ENCODE results near the gene LCE6A. TPM values are rescaled to one million over a fixed set of nuclear protein-coding genes. Genes with fewer than 3 reads are reported as not detected.

Gene LCE6A, protein sequence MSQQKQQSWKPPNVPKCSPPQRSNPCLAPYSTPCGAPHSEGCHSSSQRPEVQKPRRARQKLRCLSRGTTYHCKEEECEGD
- not detected for total RNA-seq

DNA sequence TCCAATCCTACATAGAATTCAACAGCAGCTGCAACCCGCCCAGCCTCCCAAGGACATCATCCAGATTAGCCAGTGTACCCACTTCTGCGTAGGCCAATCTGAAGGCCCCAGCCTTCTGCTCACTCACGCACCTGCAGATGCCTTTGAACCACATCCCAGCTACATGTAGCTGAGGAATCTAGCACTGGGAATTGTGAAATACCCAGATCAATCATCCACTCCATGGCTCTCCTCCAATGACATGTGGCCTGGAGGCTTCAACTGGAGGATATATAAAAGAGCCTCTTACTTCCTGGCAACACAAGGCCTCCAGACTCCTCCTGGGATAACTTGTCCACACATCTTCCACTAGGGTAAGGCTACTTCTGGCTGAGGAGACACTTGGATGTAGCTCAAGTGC is at the start of gene LCE6A:
Gene LCE6A (plus strand): TSS at position 301 of the 400 bp plus-strand sequence. CDS start 665 bp downstream, outside the sequence.
- H3K4me3 ChIP-seq (ENCODE audit: low read length in 3 of 3) = no peak within 1 kb of the TSS
- H3K9ac ChIP-seq (ENCODE audit: low read depth in 1 of 3, low read length in 3 of 3) = no peak within 1 kb of the TSS
- no peaks in the 10 kb centered on the region for H3K4me1 ChIP-seq (ENCODE audit: control insufficient read depth in 3 of 3, insufficient read depth in 3 of 3, low read length in 3 of 3)
- no peaks in the 10 kb centered on the region for H3K36me3 ChIP-seq (ENCODE audit: control insufficient read depth in 3 of 3, insufficient read depth in 3 of 3, low read length in 3 of 3)
- H3K27ac ChIP-seq (ENCODE audit: low read depth, low read length) = no peak within 1 kb of the TSS
- no peaks in the 10 kb centered on the region for H3K9me3 ChIP-seq (ENCODE audit: control insufficient read depth in 3 of 3, low read length in 3 of 3)
- no peaks in the 10 kb centered on the region for H3K27me3 ChIP-seq (ENCODE audit: control insufficient read depth in 3 of 3, insufficient read depth in 3 of 3, low read length in 3 of 3)

DNA sequence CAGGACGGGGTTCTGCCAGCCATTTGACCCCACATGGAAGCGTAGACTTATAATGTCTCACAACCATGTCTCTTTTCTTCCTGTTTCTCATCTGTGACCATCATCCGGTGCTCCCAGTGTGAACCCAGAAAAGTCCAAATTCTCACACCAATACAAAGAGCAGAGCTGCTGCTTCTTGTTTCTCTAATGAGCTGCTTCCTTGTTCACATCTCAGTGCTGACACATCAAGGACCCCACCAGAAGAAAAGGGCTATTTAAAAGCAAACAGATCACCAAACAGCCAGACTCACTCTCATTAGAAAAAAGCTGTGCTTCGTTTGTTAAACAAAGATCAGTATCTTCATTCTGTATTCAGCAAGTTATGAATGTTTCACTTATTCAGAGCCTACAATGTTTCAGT is 47.0 kb upstream of the LCE6A start:
- Histone ChIP-seq H3K36me3 (ENCODE audit: control insufficient read depth in 3 of 3, insufficient read depth in 3 of 3, low read length in 3 of 3) (no peaks in the 10 kb centered on the region), H3K27ac (ENCODE audit: low read depth, low read length) (no peak overlapping the region), H3K9me3 (ENCODE audit: control insufficient read depth in 3 of 3, low read length in 3 of 3) (no peaks in the 10 kb centered on the region), H3K27me3 (ENCODE audit: control insufficient read depth in 3 of 3, insufficient read depth in 3 of 3, low read length in 3 of 3) (no peaks in the 10 kb centered on the region), H3K4me3 (ENCODE audit: low read length in 3 of 3) (no peak overlapping the region), H3K4me1 (ENCODE audit: control insufficient read depth in 3 of 3, insufficient read depth in 3 of 3, low read length in 3 of 3) (no peaks in the 10 kb centered on the region), H3K9ac (ENCODE audit: low read depth in 1 of 3, low read length in 3 of 3) (no peak overlapping the region)

- Histone ChIP-seq H3K36me3 (ENCODE audit: control insufficient read depth in 3 of 3, insufficient read depth in 3 of 3, low read length in 3 of 3) (no peaks in the 10 kb centered on the region), H3K9me3 (ENCODE audit: control insufficient read depth in 3 of 3, low read length in 3 of 3) (no peaks in the 10 kb centered on the region), H3K27me3 (ENCODE audit: control insufficient read depth in 3 of 3, insufficient read depth in 3 of 3, low read length in 3 of 3) (no peaks in the 10 kb centered on the region), H3K4me1 (ENCODE audit: control insufficient read depth in 3 of 3, insufficient read depth in 3 of 3, low read length in 3 of 3) (no peaks in the 10 kb centered on the region), H3K4me3 (ENCODE audit: low read length in 3 of 3) (no peak within 1 kb of the TSS), H3K9ac (ENCODE audit: low read depth in 1 of 3, low read length in 3 of 3) (no peak within 1 kb of the TSS), H3K27ac (ENCODE audit: low read depth, low read length) (no peak within 1 kb of the TSS)
Measured at GRCh38 chr1:152796421-152796820, 46.2 kb upstream of the LCE6A start, which contains the start of gene LCE1D. Gene LCE1D (plus strand): TSS chr1:152796721. CDS start chr1:152797795, 1,074 bp downstream.

GRCh38 chr1:152801333-152801732 is 41.3 kb upstream of the LCE6A start:
- Histone ChIP-seq H3K27ac (ENCODE audit: low read depth, low read length) (no peak overlapping the region), H3K9ac (ENCODE audit: low read depth in 1 of 3, low read length in 3 of 3) (no peak overlapping the region), H3K4me3 (ENCODE audit: low read length in 3 of 3) (no peak overlapping the region), H3K36me3 (ENCODE audit: control insufficient read depth in 3 of 3, insufficient read depth in 3 of 3, low read length in 3 of 3) (no peaks in the 10 kb centered on the region), H3K4me1 (ENCODE audit: control insufficient read depth in 3 of 3, insufficient read depth in 3 of 3, low read length in 3 of 3) (no peaks in the 10 kb centered on the region), H3K9me3 (ENCODE audit: control insufficient read depth in 3 of 3, low read length in 3 of 3) (no peaks in the 10 kb centered on the region), H3K27me3 (ENCODE audit: control insufficient read depth in 3 of 3, insufficient read depth in 3 of 3, low read length in 3 of 3) (no peaks in the 10 kb centered on the region)

DNA sequence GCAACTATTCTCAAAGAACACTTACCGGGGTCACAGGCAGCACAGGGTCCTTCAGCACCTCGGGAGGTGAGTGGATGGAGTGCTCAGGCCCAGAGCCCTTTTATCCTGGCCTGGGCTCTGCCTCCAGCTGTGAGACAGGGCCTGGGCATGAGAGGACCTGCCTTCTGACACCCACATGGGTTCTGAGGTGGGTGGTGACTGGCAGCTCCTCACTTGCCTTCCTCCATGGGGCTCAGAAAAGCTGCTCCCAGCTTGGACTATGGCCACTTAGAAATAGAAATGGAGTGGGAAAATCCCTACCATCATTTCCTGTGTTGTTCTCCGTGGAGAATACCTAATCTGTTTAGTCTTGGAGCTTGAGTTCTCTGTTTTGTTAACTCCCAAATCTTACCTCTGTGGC is 36.1 kb upstream of the LCE6A start, which contains the start of gene LCE1C:
Gene LCE1C (minus strand): TSS at position 76 of the 400 bp plus-strand sequence. CDS start 1,173 bp downstream, outside the sequence.
- H3K4me1 ChIP-seq (ENCODE audit: control insufficient read depth in 3 of 3, insufficient read depth in 3 of 3, low read length in 3 of 3) = no peaks in the 10 kb centered on the region
- no peak within 1 kb of the TSS for H3K27ac ChIP-seq (ENCODE audit: low read depth, low read length)
- H3K9me3 ChIP-seq (ENCODE audit: control insufficient read depth in 3 of 3, low read length in 3 of 3) = no peaks in the 10 kb centered on the region
- no peak within 1 kb of the TSS for H3K4me3 ChIP-seq (ENCODE audit: low read length in 3 of 3)
- H3K27me3 ChIP-seq (ENCODE audit: control insufficient read depth in 3 of 3, insufficient read depth in 3 of 3, low read length in 3 of 3) = peaks cover 0 to 2% (median 0%) of the 10 kb centered on the region in 3 donors
- no peaks in the 10 kb centered on the region for H3K36me3 ChIP-seq (ENCODE audit: control insufficient read depth in 3 of 3, insufficient read depth in 3 of 3, low read length in 3 of 3)
- H3K9ac ChIP-seq (ENCODE audit: low read depth in 1 of 3, low read length in 3 of 3) = no peak within 1 kb of the TSS

DNA sequence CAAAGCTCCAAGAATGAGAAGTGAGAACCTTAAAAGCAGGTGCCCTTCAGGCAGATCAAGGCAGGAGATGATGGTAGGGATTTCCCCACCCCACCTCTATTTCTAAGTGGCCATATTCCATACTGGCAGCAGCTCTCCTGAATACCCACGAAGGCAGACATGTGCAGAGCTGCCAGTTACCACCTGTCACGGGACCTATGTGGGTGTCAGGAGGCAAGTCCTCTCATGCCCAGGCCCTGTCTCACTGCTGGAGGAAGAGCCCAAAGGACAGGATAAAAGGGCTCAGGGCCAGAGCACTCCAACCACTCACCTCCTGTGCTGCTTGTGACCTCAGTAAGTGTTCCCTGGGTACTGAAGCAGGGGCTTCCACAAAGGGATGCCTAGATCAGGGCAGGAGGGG is 31.6 kb upstream of the LCE6A start:
- H3K4me1 ChIP-seq (ENCODE audit: control insufficient read depth in 3 of 3, insufficient read depth in 3 of 3, low read length in 3 of 3) = no peaks in the 10 kb centered on the region
- H3K27me3 ChIP-seq (ENCODE audit: control insufficient read depth in 3 of 3, insufficient read depth in 3 of 3, low read length in 3 of 3) = peaks cover 0 to 2% (median 0%) of the 10 kb centered on the region in 3 donors
- H3K9me3 ChIP-seq (ENCODE audit: control insufficient read depth in 3 of 3, low read length in 3 of 3) = no peaks in the 10 kb centered on the region
- no peak overlapping the region for H3K4me3 ChIP-seq (ENCODE audit: low read length in 3 of 3)
- no peak overlapping the region for H3K27ac ChIP-seq (ENCODE audit: low read depth, low read length)
- no peaks in the 10 kb centered on the region for H3K36me3 ChIP-seq (ENCODE audit: control insufficient read depth in 3 of 3, insufficient read depth in 3 of 3, low read length in 3 of 3)
- H3K9ac ChIP-seq (ENCODE audit: low read depth in 1 of 3, low read length in 3 of 3) = no peak overlapping the region

DNA sequence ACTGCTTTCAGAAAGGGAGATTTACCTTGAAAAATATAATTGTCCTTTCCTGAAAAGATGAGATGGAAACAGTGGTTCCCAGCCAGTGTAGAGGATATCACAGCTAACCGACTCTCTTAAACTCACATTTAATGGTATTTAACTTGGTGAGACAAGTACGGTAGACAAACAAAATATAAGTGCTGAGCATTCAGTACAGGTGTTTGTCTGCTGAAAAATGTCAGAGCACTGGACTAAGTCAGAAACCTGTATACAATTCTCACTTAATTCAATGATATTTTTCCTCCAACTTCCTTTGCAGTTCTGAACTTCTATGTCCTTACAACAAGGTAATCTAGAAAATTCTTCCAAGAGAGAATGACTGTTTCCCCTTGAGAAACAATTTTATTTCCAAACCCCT is 31.0 kb upstream of the LCE6A start, which contains the start of gene LCE1B:
Gene LCE1B (plus strand): TSS at position 301 of the 400 bp plus-strand sequence. CDS start 476 bp downstream, outside the sequence.
- no peaks in the 10 kb centered on the region for H3K4me1 ChIP-seq (ENCODE audit: control insufficient read depth in 3 of 3, insufficient read depth in 3 of 3, low read length in 3 of 3)
- H3K36me3 ChIP-seq (ENCODE audit: control insufficient read depth in 3 of 3, insufficient read depth in 3 of 3, low read length in 3 of 3) = no peaks in the 10 kb centered on the region
- no peaks in the 10 kb centered on the region for H3K9me3 ChIP-seq (ENCODE audit: control insufficient read depth in 3 of 3, low read length in 3 of 3)
- no peak within 1 kb of the TSS for H3K27ac ChIP-seq (ENCODE audit: low read depth, low read length)
- H3K9ac ChIP-seq (ENCODE audit: low read depth in 1 of 3, low read length in 3 of 3) = no peak within 1 kb of the TSS
- peaks cover 0 to 2% (median 0%) of the 10 kb centered on the region in 3 donors for H3K27me3 ChIP-seq (ENCODE audit: control insufficient read depth in 3 of 3, insufficient read depth in 3 of 3, low read length in 3 of 3)
- H3K4me3 ChIP-seq (ENCODE audit: low read length in 3 of 3) = no peak within 1 kb of the TSS

DNA sequence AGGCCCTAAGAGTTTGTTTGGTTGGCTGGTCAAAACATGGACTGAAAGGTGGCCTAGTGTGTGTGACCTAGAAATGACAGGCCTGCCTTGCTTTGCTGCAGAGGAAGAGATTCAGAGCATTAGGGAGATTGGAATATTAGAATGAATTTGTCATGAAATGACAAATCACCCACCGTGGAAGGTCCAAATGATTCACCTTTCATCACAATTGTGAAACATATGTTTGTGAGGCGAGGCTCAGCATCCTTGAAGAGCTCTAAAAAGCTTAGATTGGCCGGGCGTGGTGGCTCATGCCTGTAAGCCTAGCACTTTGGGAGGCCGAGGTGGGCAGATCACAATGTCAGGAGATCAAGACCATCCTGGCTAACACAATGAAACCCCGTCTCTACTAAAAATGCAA is 25.3 kb upstream of the LCE6A start:
- no peaks in the 10 kb centered on the region for H3K9me3 ChIP-seq (ENCODE audit: control insufficient read depth in 3 of 3, low read length in 3 of 3)
- no peak overlapping the region for H3K27ac ChIP-seq (ENCODE audit: low read depth, low read length)
- no peak overlapping the region for H3K9ac ChIP-seq (ENCODE audit: low read depth in 1 of 3, low read length in 3 of 3)
- H3K4me3 ChIP-seq (ENCODE audit: low read length in 3 of 3) = no peak overlapping the region
- no peaks in the 10 kb centered on the region for H3K27me3 ChIP-seq (ENCODE audit: control insufficient read depth in 3 of 3, insufficient read depth in 3 of 3, low read length in 3 of 3)
- no peaks in the 10 kb centered on the region for H3K36me3 ChIP-seq (ENCODE audit: control insufficient read depth in 3 of 3, insufficient read depth in 3 of 3, low read length in 3 of 3)
- no peaks in the 10 kb centered on the region for H3K4me1 ChIP-seq (ENCODE audit: control insufficient read depth in 3 of 3, insufficient read depth in 3 of 3, low read length in 3 of 3)

GRCh38 chr1:152823294-152823693 is 19.4 kb upstream of the LCE6A start:
- no peak overlapping the region for H3K4me3 ChIP-seq (ENCODE audit: low read length in 3 of 3)
- H3K9ac ChIP-seq (ENCODE audit: low read depth in 1 of 3, low read length in 3 of 3) = no peak overlapping the region
- no peaks in the 10 kb centered on the region for H3K4me1 ChIP-seq (ENCODE audit: control insufficient read depth in 3 of 3, insufficient read depth in 3 of 3, low read length in 3 of 3)
- no peaks in the 10 kb centered on the region for H3K36me3 ChIP-seq (ENCODE audit: control insufficient read depth in 3 of 3, insufficient read depth in 3 of 3, low read length in 3 of 3)
- no peak overlapping the region for H3K27ac ChIP-seq (ENCODE audit: low read depth, low read length)
- peaks cover 0 to 3% (median 0%) of the 10 kb centered on the region in 3 donors for H3K27me3 ChIP-seq (ENCODE audit: control insufficient read depth in 3 of 3, insufficient read depth in 3 of 3, low read length in 3 of 3)
- no peaks in the 10 kb centered on the region for H3K9me3 ChIP-seq (ENCODE audit: control insufficient read depth in 3 of 3, low read length in 3 of 3)

GRCh38 chr1:152824964-152825363 is 17.7 kb upstream of the LCE6A start:
- no peak overlapping the region for H3K4me3 ChIP-seq (ENCODE audit: low read length in 3 of 3)
- H3K36me3 ChIP-seq (ENCODE audit: control insufficient read depth in 3 of 3, insufficient read depth in 3 of 3, low read length in 3 of 3) = no peaks in the 10 kb centered on the region
- no peaks in the 10 kb centered on the region for H3K9me3 ChIP-seq (ENCODE audit: control insufficient read depth in 3 of 3, low read length in 3 of 3)
- H3K27me3 ChIP-seq (ENCODE audit: control insufficient read depth in 3 of 3, insufficient read depth in 3 of 3, low read length in 3 of 3) = peaks cover 0 to 3% (median 0%) of the 10 kb centered on the region in 3 donors
- H3K4me1 ChIP-seq (ENCODE audit: control insufficient read depth in 3 of 3, insufficient read depth in 3 of 3, low read length in 3 of 3) = no peaks in the 10 kb centered on the region
- no peak overlapping the region for H3K27ac ChIP-seq (ENCODE audit: low read depth, low read length)
- H3K9ac ChIP-seq (ENCODE audit: low read depth in 1 of 3, low read length in 3 of 3) = no peak overlapping the region

Data from skeletal muscle tissue (tissue), 4 donors.